Testis (tissue), 3 donors: ENCODE results near the gene CACNA1C. TPM values are rescaled to one million over a fixed set of nuclear protein-coding genes. Genes with fewer than 3 reads are reported as not detected.

Source experiments
- DNase-seq: peaks from one replicate; pipeline ENCODE4 v3.0.0-alpha.2; 2019
- H3K27ac ChIP-seq, 2 donors: fragments of 200-600 bp; sonication (generic); one replicate each; pipeline ENCODE4 v1.5.1; 2019
- H3K27me3 ChIP-seq: fragments of 200-600 bp; sonication (generic); one replicate; pipeline ENCODE4 v1.5.1; 2019
- H3K36me3 ChIP-seq: fragments of 200-600 bp; sonication (generic); one replicate; pipeline ENCODE4 v1.5.1; 2017; ENCODE audit warnings: low read depth; ENCODE audit errors: missing control alignments
- H3K4me1 ChIP-seq: fragments of 200-600 bp; sonication (generic); one replicate; pipeline ENCODE4 v1.5.1; 2019
- H3K4me3 ChIP-seq, 2 donors: fragments of 200-600 bp; sonication (generic); one replicate each; pipeline ENCODE4 v1.5.1; 2017 to 2019
- H3K9me3 ChIP-seq: fragments of 200-600 bp; sonication (generic); one replicate; pipeline ENCODE4 v1.5.1; 2017
- CTCF ChIP-seq, 3 experiments: fragments of 450-650 bp in 2 of 3; fragments of 200-600 bp in 1 of 3; sonication (generic) in 1 of 3; IDR thresholded peaks; one replicate each; pipeline ENCODE4 v1.5.1; 2016 to 2019; ENCODE audit warnings: antibody characterized with exemption in 3 of 3, mild to moderate bottlenecking in 2 of 3, moderate library complexity in 1 of 3
- POLR2A ChIP-seq: fragments of 450-650 bp; IDR thresholded peaks from one replicate; pipeline ENCODE4 v1.6.1; 2017; ENCODE audit warnings: antibody characterized with exemption, mild to moderate bottlenecking, moderate library complexity
- whole genome bisulfite sequencing, 2 donors: methylation state at CpG; one replicate each; pipeline ENCODE4 v1.1.5; 2018; 5-methylcytosine and 5-hydroxymethylcytosine counted together
- intact Hi-C: fragments of 100-400 bp; cut with DNase I; formaldehyde crosslinking; loops from one replicate; pipeline ENCODE4 v1.15.1; 2023; ENCODE audit warnings: low total_unique reads
- polyA plus RNA-seq: library from polyadenylated mRNA; stranded (reverse); fragments of 350-450 nt; fragmentation: Illumina TruSeq; extraction: RNeasy Lipid Tissue Mini Kit (QIAGEN cat#74804); gene quantifications from one replicate; pipeline ENCODE4 v1.2.3, GENCODE V29; 2014; ENCODE audit warnings: low read depth, low replicate concordance; ENCODE audit not compliant: insufficient read depth
- total RNA-seq, 2 donors: library from RNA; depleted of rRNA; stranded (reverse); fragments of >200 nt; gene quantifications; one replicate each; pipeline ENCODE4 v1.2.3, GENCODE V29; 2016

Gene CACNA1C
- total and polyA plus RNA-seq, 3 donors from 2014 or later = 20.3 to 36.8 (median 32.0) TPM

- Histone ChIP-seq H3K27ac (no peak overlapping the region), H3K4me3 (no peak overlapping the region), H3K9me3 (no peaks in the 10 kb centered on the region), H3K36me3 (no peaks in the 10 kb centered on the region), H3K4me1 (no peaks in the 10 kb centered on the region), H3K27me3 (no peaks in the 10 kb centered on the region)
- no peak for DNase-seq
- TF ChIP-seq POLR2A (no peak), CTCF (IDR thresholded peaks at IDR 0.05) (no peak)
- intact Hi-C loops = no loop called here
- WGBS, 2 donors = 93 to 94% methylated on average over 5 to 6 of the region's 6 CpGs
Measured at GRCh38 chr12:2277492-2278155, 224.8 kb downstream of the CACNA1C start.

GRCh38 chr12:2281446-2281845 lies 228.7 kb downstream of the CACNA1C start:
- H3K4me1 ChIP-seq = no peaks in the 10 kb centered on the region
- intact Hi-C loops = loop anchor here (10.0 kb wide), 1 partner anchor 227 kb away; the partner anchor contains the start of gene CACNA1C
- H3K4me3 ChIP-seq = no peak overlapping the region
- no peaks in the 10 kb centered on the region for H3K36me3 ChIP-seq
- DNase-seq = no peak
- no peaks in the 10 kb centered on the region for H3K27me3 ChIP-seq
- 96 to 98% methylated on average over 1 of the region's 1 CpG for WGBS, 2 donors
- H3K27ac ChIP-seq = no peak overlapping the region
- TF ChIP-seq POLR2A = no peak
- no peak for TF ChIP-seq CTCF (IDR thresholded peaks at IDR 0.05)
- no peaks in the 10 kb centered on the region for H3K9me3 ChIP-seq

- no peak for DNase-seq
- no peaks in the 10 kb centered on the region for H3K36me3 ChIP-seq
- no peaks in the 10 kb centered on the region for H3K27me3 ChIP-seq
- H3K9me3 ChIP-seq = no peaks in the 10 kb centered on the region
- intact Hi-C loops = loop anchor here (10.0 kb wide), 1 partner anchor 228 kb away; the partner anchor contains the start of gene CACNA1C
- no peaks in the 10 kb centered on the region for H3K4me1 ChIP-seq
- WGBS, 2 donors = 78 to 95% methylated on average over 6 of the region's 6 CpGs
- no peak for TF ChIP-seq CTCF (IDR thresholded peaks at IDR 0.05)
- TF ChIP-seq POLR2A = no peak
- no peak overlapping the region for H3K4me3 ChIP-seq
- H3K27ac ChIP-seq = no peak overlapping the region
Measured at GRCh38 chr12:2282318-2282717, 229.5 kb downstream of the CACNA1C start.

GRCh38 chr12:2283480-2283879 lies 230.7 kb downstream of the CACNA1C start:
- no peak for TF ChIP-seq CTCF (IDR thresholded peaks at IDR 0.05)
- Histone ChIP-seq H3K9me3 (no peaks in the 10 kb centered on the region), H3K4me1 (no peaks in the 10 kb centered on the region), H3K27me3 (no peaks in the 10 kb centered on the region), H3K36me3 (no peaks in the 10 kb centered on the region), H3K4me3 (no peak overlapping the region), H3K27ac (no peak overlapping the region)
- WGBS, 2 donors = 81 to 82% methylated on average over 6 of the region's 6 CpGs
- no peak for DNase-seq
- intact Hi-C loops = loop anchor here (10.0 kb wide), 1 partner anchor 229 kb away; the partner anchor contains the start of gene CACNA1C

- Histone ChIP-seq H3K27ac (no peak overlapping the region), H3K27me3 (no peaks in the 10 kb centered on the region), H3K4me3 (no peak overlapping the region), H3K4me1 (no peaks in the 10 kb centered on the region), H3K36me3 (no peaks in the 10 kb centered on the region), H3K9me3 (no peaks in the 10 kb centered on the region)
- no peak for TF ChIP-seq POLR2A
- no peak for TF ChIP-seq CTCF (IDR thresholded peaks at IDR 0.05)
- peak; percentile 24 for DNase-seq
- WGBS, 2 donors = 51% methylated on average over 10 of the region's 10 CpGs
- intact Hi-C loops = loop anchor here (10.0 kb wide), 1 partner anchor 229 kb away; the partner anchor contains the start of gene CACNA1C
Measured at GRCh38 chr12:2283916-2284315, 231.1 kb downstream of the CACNA1C start.
